PFSK-1 (cell line): Measurements from ENCODE around the gene TKFC.

ENCODE experiments used
- FOXP2 ChIP-seq: optimal IDR thresholded peaks from 2 replicates; pipeline ENCODE3; 2011; ENCODE audit warnings: borderline replicate concordance, control low read depth, inconsistent platforms; ENCODE audit not compliant: insufficient read depth; ENCODE audit errors: extremely low read length, extremely low read depth
- POLR2AphosphoS5 ChIP-seq: IDR thresholded peaks from 2 replicates; pipeline ENCODE4 v1.6.1; 2012; ENCODE audit warnings: low read depth, mild to moderate bottlenecking, control low read depth, low read length, moderate library complexity
- SIN3A ChIP-seq: IDR thresholded peaks from 2 replicates; pipeline ENCODE4 v1.6.1; 2012; ENCODE audit warnings: mild to moderate bottlenecking, low read length, moderate library complexity, borderline replicate concordance; ENCODE audit not compliant: insufficient read depth
- TAF1 ChIP-seq: IDR thresholded peaks from 2 replicates; pipeline ENCODE4 v1.6.1; 2012; ENCODE audit warnings: low read length, control low read depth, borderline replicate concordance; ENCODE audit not compliant: insufficient read depth
- TF ChIP-seq, protein P1 (sequence below), 2 experiments: IDR thresholded peaks; 2 replicates each; pipeline versions ENCODE4 v1.6.1 to v1.8.0; 2011 to 2012; ENCODE audit warnings: low read depth in 2 of 2, low read length in 2 of 2, control low read depth in 1 of 2, inconsistent platforms in 1 of 2, mild to moderate bottlenecking in 1 of 2, moderate library complexity in 1 of 2; ENCODE audit not compliant: insufficient read depth in 1 of 2

TKFC gene

DNA sequence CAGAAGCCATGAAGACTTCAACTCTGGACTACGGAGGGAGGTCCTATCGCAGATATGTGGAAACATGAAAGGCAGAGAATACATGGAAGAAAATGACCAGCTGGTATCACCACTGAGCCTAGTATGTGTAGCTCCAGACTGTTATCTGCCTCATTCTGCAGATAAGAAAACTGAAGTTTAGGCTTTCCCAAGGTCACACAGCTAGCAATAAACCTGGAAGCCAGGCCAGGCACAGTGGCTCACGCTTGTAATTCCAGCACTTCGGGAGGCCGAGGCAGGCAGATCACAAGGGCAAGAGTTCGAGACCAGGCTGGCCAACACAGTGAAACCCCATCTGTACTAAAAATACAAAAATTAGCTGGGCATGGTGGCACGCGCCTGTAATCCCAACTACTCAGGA is 22.3 kb upstream of the TKFC start:
- TF ChIP-seq, protein P1, sequence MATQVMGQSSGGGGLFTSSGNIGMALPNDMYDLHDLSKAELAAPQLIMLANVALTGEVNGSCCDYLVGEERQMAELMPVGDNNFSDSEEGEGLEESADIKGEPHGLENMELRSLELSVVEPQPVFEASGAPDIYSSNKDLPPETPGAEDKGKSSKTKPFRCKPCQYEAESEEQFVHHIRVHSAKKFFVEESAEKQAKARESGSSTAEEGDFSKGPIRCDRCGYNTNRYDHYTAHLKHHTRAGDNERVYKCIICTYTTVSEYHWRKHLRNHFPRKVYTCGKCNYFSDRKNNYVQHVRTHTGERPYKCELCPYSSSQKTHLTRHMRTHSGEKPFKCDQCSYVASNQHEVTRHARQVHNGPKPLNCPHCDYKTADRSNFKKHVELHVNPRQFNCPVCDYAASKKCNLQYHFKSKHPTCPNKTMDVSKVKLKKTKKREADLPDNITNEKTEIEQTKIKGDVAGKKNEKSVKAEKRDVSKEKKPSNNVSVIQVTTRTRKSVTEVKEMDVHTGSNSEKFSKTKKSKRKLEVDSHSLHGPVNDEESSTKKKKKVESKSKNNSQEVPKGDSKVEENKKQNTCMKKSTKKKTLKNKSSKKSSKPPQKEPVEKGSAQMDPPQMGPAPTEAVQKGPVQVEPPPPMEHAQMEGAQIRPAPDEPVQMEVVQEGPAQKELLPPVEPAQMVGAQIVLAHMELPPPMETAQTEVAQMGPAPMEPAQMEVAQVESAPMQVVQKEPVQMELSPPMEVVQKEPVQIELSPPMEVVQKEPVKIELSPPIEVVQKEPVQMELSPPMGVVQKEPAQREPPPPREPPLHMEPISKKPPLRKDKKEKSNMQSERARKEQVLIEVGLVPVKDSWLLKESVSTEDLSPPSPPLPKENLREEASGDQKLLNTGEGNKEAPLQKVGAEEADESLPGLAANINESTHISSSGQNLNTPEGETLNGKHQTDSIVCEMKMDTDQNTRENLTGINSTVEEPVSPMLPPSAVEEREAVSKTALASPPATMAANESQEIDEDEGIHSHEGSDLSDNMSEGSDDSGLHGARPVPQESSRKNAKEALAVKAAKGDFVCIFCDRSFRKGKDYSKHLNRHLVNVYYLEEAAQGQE (IDR thresholded peaks at IDR 0.05; ENCODE audit: insufficient read depth in 1 of 2, low read depth in 2 of 2, low read length in 2 of 2), result no peak
- TF ChIP-seq POLR2AphosphoS5 (no peak), FOXP2 (no peak), SIN3A (no peak), TAF1 (no peak)

DNA sequence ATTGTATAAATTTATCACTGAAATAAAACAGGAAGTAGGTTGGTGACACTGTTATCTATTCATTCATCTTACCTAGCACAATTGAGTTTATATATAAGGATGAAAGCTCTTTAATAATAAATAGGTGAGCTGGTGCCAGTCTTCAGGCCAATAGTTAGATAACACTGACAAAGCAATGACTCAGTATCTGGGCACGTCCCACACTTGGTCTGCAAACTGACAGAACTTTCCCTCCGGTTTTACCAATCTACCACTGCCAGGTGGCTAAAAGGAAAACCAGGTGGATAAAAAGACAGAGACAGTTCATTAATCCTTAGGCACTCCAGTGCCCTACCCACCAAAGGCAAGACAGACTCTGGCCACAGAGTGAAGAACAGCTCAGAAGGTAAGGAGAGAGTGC is 17.8 kb upstream of the TKFC start:
- TF ChIP-seq FOXP2 (no peak), POLR2AphosphoS5 (no peak), TAF1 (no peak), SIN3A (no peak)
- TF ChIP-seq, protein P1 (IDR thresholded peaks at IDR 0.05; ENCODE audit: insufficient read depth in 1 of 2, low read depth in 2 of 2, low read length in 2 of 2), result no peak

DNA sequence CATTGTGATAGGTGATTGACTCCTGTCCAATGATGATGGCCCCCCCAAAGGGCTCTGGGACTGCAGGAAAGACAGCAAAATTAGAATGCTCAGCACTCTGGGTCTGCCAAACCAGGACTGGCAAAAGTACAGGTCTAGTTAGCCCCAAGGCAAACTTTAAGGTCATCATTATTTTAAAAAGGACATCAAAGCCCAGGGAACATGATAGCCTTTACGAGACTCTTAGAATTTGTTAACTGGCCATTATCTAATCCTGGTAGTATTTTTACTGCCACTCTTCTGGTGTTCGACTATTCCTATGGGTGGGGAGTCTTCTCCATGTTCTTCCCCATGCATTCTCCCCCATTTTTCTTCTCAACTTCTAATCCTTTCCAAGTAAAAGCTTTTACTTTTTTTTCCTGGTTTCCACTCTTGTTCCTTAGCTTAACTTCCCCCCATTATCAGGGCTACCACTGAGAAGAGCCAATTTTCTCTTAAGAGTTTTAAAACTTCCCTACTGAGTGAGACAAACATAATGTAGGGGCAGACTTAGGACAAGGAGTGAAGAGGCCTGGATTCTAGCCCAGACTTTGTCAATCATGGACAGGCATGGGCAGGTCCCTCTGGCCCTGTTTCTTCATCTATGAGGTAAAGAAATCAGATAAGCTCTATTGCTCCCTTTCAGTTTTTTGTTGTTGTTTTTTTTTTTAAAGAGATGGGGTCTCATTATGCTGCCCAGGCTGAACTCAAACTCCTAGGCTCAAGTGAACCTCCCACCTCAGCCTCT is 7.2 kb upstream of the TKFC start:
- TF ChIP-seq FOXP2 (no peak), SIN3A (no peak), POLR2AphosphoS5 (no peak), TAF1 (no peak)
- TF ChIP-seq, protein P1 (IDR thresholded peaks at IDR 0.05; ENCODE audit: insufficient read depth in 1 of 2, low read depth in 2 of 2, low read length in 2 of 2), result no peak

DNA sequence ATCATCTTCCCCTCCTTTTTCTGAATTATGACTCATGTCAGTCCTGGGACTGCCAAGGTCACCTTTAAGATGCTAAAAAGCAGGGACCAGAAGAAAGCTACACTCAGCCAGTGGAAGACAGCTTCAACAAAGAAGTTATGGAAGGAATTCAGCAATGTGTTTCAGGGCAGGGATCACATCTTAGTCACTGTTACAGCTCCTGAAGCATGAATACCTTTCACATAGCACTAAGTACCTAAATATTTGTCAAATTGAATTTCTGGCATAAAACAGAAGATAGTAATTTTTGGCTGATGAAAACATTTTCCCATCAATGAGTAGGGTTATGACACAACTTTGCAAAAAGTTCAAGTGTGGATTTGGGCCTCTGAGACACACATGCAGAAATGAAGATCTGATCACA is 5.4 kb upstream of the TKFC start:
- TF ChIP-seq, protein P1 (IDR thresholded peaks at IDR 0.05; ENCODE audit: insufficient read depth in 1 of 2, low read depth in 2 of 2, low read length in 2 of 2), result no peak
- TF ChIP-seq FOXP2 (no peak), POLR2AphosphoS5 (no peak), SIN3A (no peak), TAF1 (no peak)
